Measurements from ENCODE around the gene KLF4.
"Not testable (repeated sequence)": the region's sequence is repeated elsewhere in the genome, so short reads cannot be mapped to it uniquely, and the experiment has no call there.

KLF4 gene

DNA sequence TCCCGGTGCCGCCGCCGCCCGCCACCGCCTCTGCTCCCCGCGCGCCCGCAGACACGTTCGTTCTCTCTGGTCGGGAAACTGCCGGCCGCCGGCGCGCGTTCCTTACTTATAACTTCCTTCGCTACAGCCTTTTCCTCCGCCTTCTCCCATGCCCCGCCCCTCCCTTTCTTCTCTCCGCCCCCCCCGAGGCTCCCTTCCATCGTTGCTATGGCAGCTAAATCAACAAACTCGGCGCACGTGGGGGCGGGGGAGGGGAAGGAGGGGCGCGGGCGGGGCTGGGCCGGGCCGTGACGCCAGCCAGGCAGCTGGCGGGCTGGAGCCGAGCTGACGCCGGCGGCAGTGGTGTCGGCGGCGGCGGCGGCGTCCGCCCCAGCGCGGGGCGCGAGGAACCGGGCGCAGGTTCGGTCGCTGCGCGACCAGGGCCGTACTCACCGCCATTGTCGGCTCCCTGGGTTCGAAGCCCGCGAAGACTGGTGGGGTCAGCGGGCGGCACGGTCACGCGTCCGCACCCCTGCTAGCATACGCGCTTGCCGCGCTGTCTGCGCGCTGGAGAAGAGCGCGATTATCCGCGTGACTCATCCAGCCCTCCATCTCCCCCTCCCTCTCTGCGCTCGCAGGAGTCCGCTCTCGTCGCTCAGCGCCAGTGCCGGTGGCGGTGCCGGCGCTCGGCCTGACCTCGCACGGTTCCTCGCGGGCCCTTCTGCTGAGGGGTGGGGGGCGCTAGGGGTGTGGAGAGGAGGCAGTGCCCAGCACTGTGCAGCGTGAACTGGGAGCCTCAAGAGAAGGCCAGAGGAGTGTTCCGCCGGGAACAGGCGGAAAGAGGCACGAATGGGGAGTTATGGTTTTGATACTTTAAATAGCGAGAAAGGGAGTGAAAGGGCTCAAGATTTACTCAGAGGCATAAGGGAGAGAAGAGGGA, at the start of gene KLF4:
Gene KLF4 (minus strand): TSS at position 83 of the 919 bp plus-strand sequence. CDS start 597 bp downstream, outside the sequence.
- peak; percentile 71 to 75 for ATAC-seq

DNA sequence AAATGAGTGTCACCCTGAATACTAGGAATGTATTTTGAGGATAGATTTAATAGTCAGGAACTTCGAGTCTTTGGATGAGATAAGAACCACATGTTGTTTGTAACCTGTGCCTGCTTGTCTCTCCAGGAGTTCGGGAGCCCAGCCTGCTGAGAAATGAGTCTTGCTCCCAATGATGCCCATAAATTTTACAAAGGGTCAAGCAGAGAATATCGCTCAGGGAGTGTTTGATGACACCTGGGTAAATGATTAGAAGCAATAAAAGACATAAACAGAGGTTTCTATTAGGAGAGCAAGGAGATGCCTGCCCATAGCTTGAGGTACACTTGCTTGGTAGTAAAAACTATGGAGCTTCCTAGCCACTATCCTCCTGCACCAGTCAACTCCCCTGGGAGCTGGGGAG, 46.9 kb upstream of the KLF4 start:
- ATAC-seq, result no peak

DNA sequence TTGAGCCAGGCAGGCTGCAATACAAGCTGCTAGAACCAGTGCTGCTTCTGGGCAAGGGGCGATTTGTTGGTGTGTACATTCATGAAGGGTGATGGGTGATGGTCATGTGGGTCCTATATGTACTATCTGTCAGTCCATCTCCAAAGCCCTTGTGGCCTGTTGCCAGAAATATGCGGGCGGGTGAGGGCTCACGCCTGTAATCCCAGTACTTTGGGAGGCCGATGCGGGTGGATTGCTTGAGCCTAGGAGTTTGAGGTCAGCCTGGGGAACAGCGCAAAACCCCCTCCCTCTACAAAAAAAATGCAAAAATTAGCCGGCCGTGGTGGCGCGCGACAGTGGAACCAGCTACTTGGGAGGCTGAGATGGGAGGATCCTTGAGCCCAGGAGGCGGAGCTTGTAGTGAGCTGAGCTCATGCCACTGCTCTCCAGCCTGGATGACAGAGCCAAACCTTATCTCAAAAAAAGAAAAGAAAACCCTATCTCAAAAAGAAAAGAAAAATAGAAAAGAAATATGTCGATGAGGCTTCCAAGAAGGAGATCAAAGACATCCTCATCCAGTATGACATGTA, 45.0 kb upstream of the KLF4 start:
- no peak for ATAC-seq

DNA sequence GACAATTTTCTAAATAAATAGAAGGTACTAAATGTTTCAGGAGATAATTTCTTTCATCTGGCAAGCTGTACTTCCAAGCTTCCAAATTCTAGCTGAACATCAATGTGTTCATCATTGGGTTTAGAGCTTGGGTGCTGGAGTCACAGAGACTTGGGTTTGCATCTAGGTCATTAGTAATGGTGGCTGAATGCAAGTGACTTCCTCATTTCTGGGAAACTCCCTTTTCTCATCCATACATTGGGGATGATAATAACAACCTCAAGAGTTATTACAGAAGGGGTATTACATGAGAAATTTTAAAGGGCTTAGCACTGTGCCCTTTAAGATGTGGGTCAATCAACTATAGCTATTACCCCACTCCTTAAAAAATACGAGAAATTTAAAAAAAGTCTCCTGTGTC, 41.1 kb upstream of the KLF4 start:
- ATAC-seq, result no peak

DNA sequence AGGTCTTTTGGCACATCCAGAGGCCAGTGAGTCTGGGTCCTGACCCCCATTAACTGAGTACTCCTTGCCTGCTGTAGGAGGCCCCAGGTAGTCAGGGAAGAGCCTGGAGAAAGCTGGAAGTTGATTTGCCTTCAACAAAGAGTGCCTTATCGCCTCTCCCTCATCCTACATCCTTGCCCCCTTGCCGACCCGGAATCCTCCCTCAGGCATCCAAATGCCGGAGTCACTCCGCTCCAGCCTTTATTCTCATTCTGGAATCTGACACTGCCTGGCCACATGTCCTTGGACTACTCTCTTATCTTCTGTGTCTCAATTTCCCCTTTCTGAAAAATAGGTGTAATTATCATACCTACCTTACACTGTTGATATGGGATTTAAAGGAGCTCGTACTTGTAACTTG, 39.1 kb upstream of the KLF4 start:
- ATAC-seq, result no peak

DNA sequence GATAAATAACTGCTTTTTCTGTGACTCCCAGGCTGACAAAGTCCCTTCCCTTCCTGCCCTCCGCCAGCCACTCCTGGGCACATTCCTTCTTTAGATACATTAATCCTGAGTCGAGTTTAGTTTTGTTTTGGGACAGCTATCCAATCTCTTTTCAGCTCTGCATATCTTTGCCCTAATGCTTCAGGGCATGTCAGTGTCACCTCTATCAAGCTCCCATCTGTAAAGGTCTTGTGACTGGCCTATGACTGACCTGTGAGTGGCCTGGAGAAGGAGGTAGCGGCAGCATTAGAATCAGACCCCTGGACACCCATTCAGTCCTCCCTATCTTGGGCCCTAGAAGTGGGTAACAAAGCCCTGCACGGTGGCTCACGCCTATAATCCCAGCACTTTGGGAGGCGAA, 34.0 kb upstream of the KLF4 start:
- ATAC-seq, result no peak

DNA sequence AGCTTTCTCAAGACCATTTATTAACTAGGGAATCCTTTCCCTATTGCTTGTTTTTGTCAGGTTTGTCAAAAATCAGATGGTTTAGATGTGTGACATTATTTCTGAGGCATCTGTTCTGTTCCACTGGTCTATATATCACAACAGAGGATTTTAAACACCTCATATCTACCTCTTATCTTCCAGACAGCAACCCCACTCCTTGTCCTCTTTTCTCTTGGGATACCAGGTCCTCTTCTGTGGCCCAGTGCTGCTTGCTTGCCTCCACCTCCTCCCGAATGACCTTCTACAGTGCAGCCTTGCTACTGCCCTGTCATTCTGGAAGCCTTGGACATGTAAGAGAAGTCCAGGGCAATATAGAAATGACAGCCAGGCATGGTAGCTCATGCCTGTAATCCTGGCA, 30.6 kb upstream of the KLF4 start:
- no peak for ATAC-seq

DNA sequence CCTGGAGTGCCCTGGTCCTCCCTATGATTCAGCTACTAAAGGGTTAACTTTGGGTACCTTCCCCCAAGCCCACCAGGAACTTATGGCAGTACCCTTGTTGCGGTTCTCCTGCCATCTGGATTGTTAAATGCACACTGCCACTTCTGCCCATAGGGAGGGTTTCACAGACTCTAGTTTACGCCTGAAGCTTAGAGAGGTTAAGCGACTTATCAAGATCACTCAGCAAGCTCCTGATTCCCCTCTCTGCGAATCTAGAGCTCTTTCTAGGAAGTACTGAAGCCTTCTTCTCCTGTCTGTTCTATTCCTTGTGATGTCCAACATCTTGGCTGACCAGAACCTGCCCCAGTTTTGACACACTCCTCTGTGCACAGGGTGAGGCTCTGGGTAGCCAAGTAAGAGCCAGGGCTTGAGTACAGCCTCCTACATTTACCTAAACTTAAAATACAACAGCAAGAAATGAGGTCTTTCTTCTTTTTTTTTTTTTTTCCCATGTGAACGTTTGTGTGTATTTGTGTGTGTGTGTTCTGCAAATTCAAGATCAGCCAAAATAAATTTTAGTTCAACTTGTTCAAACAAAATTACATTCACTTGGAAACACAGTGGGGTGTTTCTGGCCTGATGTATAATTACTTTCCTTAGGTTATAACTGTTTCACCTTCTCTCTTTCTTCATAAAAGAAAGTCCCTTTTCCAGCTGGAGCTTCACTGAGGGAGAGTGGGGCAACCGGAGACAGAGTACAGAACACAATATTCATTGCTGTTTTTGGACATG, 28.7 kb upstream of the KLF4 start:
- no peak for ATAC-seq

DNA sequence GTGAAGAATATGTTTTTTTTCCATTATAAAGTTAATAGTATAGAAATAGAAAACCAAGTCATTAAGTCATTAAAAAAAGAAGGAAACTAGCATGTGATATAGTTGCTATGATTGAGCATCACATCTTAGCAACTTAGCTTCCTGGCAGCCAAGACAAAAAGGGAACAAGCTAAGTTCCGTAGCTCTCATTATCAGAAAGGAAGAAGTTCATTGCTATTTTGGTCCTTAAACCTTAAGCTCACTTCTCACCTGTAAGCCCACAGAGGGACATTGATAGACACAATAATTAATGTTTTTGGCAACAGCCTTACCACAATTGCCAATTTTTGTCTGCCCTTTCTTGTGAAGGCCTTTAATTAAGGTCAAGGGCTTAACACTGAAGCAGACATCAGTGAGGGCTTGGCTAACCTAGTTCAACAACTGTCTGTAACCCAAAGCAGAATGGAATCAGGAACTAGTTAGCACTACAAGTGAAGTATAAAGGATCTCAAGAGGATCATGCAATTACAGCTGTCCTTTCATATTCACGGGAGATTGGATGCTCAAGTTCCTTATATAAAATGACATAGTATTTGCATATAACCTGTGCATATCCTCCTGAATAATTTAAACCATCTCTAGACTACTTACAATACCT, 24.0 kb upstream of the KLF4 start:
- ATAC-seq, result no peak

DNA sequence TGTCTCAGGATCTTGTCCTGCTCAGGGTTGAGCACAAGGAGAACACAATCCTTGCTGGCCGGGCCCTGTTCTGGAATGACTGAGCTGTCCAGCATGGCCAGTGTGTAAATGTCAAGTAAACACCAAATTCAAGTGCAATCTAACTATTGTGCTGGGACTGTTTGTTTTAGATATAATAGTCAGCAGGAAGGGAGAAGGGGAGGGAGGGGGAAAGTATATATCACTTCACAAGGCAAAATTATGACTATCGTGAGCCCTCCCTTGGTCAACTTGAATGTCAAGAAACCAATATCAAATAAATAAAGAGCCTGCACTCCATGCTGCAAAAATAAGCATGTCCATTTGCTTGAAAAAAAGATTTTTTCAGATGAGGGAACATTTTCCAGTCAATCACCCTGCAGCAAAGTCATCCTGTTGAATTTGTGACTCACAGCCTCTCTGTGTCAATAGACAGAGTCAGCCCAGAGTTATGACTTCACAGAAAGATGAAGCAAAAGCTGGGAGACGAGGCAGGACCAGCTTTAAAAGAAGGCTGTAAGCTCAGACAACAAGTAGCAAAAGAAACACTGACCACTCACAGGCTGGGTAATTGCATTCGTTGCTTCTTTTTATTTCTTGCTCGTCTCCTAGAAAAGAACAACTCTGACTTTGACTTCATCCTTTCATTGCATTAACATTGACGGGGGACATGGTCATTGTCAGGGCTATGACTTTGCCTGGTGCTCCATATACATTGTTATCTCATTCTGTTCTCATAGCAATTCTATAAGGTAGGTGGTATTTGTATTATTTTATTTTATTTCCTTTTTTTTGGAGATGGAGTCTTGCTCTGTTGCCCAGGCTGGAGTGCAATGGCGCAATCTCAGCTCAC, 15.3 kb upstream of the KLF4 start:
- no peak for ATAC-seq

DNA sequence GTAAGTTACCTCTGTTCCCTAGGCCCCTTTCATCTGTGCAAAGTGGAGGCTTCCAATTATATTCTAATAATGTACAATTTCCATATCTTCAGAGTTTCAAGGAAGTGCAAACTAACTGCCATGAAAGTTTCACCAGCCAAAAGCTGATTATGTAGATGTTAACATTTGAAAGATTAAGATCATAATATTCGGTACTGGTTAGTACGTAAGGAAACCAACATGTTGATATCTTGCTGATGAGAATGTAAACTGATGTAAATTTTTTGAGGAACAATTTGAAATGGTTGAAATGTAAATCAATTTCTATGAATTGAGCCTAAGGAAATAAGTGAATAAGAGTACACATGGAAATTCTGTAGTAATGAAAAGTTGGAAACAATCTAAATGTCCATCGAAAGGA, 12.9 kb upstream of the KLF4 start:
- no peak for ATAC-seq

DNA sequence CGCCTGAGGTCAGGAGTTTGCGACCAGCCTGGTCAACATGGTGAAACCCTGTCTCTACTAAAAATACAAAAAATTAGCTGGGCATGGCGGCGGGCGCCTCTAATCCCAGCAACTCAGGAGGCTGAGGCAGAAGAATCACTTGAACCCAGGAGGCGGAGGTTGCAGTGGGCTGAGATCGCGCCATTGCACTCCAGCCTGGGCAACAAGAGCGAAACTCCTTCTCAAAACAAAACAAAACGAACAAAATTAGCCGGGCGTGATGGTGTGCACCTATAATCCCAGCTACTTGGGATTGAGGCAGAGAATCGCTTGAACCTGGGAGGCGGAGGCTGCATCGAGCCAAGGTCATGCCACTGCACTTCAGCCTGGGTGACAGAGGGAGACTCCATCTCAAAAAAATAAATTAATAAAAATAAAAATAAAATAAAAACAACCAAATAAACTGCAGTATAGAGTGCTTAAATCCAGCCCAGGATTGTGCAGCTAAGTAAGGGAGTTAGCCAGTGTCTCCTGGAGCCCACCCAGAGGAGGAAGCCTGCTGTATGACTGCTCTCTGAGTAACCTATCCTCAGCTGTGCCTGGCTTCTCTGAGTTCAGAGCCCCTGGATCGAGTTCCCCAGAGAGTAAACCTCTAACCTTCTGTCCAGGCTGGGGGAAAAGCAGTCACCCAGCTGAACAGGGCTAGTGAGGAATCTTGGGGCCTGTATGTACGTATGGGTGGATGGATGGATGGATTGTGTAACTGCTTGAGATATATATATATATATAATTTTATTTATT, 11.0 kb upstream of the KLF4 start:
- not testable (repeated sequence) for ATAC-seq

DNA sequence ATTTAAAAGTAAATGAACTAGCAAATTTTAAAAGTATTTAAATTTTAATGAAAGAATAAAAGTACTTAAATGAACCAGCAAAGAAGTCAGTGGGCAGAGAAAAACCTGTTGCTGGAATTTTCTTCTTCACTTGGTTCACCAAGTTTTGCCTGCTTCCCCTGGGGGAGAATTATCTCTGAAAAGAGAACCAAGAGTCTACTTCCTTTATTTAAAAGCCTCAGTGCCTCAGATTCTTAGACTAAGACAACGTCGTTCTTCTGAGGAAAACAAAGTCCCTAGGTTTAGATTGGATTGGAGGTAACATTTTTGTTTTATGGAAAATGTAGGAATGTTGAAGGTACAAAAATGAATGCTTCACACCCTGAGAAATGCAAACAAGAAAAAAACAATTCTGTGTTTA, 7.4 kb upstream of the KLF4 start:
- ATAC-seq, result no peak

DNA sequence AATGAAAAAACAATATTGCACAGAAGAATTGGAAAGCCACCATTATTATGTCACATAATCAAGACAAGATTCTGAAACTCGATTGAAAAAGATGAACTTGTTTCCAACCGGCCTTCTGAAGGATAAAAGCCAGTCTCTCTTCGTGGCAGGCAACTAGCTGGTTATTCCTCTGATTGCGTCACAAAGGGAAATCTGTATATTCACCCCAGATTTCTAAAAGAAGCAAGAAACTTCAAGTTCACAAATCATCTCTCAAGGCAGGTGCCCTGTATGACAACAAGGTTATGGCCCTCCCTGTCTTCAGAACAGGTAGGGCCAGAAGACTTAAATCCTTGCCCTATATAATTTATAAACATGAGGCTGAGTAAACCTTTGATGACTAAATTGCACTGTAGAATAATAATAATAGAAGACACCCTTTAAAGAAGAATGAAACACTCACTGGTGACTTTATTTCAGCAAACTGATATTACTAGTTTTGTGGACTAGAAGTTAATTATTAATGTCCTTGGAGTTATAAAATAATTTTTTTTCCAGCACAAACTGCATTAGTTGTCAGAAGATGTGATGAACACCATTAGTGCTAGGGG, 2.9 kb upstream of the KLF4 start:
- no peak for ATAC-seq

DNA sequence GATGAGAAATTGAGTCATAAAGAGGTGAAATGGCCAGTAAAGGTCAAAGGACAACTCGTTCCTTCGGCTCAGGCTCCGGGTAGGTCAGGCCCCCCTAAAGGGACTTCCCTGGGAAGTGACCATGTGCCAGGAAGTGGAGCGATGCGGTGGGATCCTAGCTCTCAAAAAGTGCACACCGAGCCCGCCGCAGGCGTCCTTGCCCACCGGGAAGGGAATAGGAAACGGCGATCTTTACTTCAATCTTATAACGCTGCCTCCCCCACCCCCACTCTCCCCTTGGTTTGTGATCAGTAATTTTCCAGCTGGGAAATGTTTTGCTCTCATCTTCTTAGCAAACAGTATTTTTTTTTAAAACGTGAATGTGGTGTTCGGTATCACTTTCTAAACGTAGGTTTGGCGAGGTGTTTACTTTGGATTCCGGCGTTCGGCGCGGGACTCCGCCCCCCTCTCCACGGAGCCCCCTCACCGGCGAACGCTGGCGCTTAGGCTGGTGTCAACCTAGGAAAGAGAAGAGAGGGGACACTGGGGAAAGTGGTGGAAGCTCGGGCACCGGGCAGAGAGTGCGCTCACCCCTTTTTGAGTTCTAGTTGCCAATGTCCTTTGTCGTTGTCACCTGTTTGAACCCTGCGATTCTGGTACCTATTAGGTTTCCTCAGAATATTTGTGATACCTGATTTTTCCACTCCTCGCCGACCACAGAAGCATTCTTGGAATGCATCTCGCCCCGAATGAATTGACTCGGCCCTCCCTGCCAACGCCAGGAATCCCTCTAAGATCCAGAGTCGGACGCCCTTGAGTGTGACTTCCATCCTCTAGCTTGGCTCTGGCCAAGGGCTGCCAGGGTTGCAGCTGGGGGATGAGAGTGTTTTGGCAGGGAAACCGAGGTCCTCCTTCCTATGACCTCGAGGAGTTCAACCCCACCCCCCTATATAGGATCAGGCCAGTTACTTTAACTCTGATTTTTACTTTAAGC, 1.8 kb upstream of the KLF4 start:
- ATAC-seq, result no peak

DNA sequence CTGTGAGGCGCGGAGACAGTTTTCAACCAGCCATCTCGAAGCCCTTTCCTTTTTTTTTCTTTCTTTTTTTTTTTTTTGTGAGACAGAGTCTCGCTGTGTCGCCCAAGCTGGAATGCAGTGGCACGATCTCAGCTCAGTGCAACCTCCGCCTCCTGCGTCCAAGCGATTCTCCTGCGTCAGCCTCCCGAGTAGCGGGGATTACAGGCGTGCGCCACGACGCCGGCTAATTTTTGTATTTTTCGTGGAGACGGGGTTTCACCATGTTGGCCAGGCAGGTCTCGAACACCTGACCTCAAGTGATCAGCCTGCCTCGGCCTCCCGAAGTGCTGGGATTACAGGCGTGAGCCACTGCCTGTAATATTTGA, 1.0 kb upstream of the KLF4 start:
- ATAC-seq, result not testable (repeated sequence)

DNA sequence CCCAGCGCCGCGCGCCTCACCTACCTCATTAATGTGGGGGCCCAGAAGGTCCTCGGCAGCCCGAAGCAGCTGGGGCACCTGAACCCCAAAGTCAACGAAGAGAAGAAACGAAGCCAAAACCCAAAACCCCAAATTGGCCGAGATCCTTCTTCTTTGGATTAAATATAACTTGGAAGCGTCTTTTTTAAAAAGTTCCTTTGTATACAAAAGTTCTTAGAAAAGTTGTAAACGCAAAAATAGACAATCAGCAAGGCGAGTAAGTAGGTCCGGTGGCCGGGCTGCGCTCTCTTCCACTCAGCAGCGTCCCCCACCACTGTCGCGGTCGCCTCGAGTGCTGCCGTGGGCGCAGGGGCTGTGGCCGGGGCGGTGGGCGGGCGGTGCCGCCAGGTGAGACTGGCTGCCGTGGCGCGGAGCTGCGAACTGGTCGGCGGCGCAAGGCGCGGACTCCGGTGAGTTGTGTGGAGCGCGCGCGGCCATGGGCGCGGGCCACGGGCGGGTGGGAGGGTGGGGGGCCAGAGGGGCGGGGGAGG, 360 bp downstream of the KLF4 start:
- peak in 1 of 2 donors; percentile 6 for ATAC-seq

DNA sequence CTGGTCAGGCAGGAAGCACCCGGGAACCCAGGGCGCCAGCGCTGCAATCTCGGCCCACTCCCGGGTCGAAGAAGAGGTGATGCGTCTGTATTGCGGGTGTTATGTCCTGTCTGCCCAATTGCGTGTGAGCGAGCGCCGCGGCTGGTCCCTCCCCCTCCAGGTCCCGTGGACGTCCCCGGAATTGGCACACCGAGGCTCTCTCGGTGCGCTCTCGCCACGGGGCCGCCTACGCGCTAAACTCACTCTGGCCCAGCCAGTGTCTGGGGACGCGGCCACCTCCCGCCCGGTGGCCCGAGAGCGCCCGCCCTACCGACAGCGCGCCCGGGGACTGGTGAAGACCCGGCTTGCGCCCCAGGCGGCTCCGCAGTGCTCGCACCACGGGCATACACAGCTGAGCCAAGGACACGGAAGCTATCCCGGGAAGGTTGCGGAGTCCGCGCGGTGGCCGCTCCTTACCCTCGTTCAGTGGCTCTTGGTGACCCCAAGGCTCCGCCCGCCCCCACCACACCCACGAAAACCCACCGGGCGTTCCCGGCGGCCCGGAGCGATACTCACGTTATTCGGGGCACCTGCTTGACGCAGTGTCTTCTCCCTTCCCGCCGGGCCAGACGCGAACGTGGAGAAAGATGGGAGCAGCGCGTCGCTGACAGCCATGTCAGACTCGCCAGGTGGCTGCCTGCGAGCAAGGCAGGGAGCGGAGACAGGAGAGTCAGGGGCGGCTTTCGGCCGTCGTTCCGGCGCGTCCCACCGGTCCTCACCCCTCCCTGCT, 1.0 kb downstream of the KLF4 start:
- no peak for ATAC-seq

Measured in activated CD4-positive, CD25-positive, alpha-beta regulatory T cell treated with anti-CD3 and anti-CD28 coated beads, Interleukin-2, amount 50 U/mL, for 24 hours (primary cell).